ENCODE data around the gene CCDC71L.

DNA sequence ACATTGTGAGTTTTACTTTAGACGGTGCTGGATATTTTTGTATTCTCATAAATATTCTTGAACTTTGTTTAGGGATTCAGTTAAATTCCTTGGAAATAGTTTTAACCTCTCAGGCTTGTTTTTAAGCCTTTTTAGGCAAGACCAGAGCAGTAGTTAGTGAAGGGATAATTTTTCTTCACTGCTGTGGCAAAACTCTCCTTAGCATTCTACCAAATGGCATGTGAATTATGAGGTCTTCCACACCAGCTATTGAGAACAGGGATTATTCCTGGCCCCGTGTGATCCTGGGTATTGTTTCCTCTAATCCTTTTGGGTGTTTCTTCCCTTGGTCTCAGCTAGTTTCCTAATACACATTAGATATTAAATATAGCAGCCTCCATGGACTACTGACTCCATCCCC lies 46.2 kb downstream of the CCDC71L start:
- TF ChIP-seq EP300 (IDR thresholded peaks at IDR 0.05; ENCODE audit: low read depth) = no peak
- TF ChIP-seq, protein P1, sequence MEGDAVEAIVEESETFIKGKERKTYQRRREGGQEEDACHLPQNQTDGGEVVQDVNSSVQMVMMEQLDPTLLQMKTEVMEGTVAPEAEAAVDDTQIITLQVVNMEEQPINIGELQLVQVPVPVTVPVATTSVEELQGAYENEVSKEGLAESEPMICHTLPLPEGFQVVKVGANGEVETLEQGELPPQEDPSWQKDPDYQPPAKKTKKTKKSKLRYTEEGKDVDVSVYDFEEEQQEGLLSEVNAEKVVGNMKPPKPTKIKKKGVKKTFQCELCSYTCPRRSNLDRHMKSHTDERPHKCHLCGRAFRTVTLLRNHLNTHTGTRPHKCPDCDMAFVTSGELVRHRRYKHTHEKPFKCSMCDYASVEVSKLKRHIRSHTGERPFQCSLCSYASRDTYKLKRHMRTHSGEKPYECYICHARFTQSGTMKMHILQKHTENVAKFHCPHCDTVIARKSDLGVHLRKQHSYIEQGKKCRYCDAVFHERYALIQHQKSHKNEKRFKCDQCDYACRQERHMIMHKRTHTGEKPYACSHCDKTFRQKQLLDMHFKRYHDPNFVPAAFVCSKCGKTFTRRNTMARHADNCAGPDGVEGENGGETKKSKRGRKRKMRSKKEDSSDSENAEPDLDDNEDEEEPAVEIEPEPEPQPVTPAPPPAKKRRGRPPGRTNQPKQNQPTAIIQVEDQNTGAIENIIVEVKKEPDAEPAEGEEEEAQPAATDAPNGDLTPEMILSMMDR (IDR thresholded peaks at IDR 0.05) = no peak

Measured in transverse colon (tissue), 3 donors.